GM12801 (cell line): ENCODE measurements around the gene MTFR1L.

Experiments used
- TF ChIP-seq, protein P1 (sequence below): IDR thresholded peaks from one replicate; pipeline ENCODE4 v1.5.1; 2011; ENCODE audit warnings: control low read depth; ENCODE audit not compliant: insufficient read length; ENCODE audit errors: extremely low read depth

Gene MTFR1L

DNA sequence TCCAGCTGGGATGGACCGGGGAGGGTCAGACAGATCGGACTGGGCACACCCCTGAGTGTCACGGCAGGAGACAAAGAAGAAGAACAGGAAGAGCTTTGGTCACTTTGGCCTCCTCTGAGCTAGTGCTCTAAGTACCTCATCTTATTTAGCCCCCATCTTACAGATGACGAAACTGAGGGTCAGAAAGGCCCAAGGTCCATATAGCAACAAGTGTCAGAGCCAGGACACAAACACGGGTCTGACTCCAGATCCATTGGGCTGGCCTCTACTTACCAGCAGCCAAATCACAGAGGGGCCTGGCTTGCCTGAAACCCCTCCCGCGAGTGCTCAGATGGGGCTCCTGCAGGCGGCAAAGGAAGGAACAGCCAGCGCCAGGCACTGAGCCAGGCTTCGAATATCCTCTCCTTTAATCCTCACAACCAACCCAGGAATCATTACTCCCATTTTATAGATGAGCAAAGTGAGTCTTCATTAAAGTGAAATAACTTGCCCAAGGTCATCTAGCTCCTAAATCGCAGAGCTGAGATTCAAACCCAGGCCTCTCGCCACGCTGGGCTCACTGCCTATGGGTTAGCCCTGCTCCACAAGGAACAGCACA is 45.4 kb upstream of the MTFR1L start:
- TF ChIP-seq, protein P1, sequence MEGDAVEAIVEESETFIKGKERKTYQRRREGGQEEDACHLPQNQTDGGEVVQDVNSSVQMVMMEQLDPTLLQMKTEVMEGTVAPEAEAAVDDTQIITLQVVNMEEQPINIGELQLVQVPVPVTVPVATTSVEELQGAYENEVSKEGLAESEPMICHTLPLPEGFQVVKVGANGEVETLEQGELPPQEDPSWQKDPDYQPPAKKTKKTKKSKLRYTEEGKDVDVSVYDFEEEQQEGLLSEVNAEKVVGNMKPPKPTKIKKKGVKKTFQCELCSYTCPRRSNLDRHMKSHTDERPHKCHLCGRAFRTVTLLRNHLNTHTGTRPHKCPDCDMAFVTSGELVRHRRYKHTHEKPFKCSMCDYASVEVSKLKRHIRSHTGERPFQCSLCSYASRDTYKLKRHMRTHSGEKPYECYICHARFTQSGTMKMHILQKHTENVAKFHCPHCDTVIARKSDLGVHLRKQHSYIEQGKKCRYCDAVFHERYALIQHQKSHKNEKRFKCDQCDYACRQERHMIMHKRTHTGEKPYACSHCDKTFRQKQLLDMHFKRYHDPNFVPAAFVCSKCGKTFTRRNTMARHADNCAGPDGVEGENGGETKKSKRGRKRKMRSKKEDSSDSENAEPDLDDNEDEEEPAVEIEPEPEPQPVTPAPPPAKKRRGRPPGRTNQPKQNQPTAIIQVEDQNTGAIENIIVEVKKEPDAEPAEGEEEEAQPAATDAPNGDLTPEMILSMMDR, result no peak

DNA sequence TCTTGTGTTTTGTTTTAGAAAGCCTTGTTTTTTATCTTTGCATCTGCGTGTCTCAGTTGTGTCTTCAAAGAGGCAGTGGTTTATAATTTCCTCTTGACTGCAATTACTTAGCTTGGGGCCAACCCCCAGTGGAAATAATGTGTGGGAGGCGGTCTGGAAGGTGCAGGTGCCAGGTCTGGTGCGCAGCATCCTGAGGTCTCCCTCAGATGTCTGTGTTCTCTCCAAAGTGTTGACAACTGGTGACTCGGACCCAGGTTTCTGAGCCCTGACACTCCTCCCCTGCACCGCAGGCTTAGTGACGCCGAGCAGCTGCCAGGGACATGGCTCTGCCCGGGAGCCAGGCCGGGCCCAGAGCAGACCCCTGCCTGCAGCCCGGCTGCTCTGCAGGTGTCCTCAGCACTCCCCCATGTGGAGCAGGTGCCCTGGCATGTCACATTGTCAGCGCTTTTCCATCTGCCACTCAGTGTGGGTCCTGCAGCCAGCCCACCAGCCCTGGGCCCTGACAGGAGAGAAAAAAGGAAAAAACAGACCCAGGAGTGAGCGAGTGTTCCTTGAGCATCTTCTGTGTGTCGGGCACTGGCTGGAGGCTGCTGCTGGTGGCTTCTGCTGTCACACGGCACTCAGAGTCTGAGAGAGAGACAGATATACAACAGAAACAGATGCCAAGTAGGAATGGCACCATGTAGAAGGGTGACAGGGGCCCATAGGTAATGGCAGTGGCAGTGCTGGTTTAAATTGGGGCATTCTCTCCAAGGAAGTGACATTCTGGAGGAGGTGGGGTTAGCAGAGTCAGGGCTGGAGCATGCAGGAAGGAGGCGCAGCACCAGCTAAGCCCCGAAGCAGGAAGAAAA is 44.6 kb upstream of the MTFR1L start:
- TF ChIP-seq, protein P1, result no peak

DNA sequence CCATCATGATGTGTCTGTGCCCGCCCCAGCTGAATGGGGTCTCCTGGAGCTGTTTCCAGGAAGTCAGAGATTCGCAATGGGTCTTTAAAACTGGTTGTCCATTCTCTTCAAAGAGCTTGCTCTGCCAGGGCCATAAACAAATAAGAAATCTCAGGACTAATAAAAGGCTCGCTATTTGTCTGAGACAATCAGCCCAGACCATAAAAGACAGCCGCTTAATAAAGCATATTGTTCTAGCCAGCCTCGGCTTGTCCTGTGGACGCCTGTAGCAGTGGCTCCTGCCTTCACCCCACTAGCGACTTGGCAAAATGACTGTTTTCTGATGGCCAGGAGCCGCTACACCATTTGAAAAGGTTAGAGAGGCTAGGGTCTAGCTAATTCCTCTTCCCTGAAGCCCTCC is 40.4 kb upstream of the MTFR1L start:
- TF ChIP-seq, protein P1, result no peak

DNA sequence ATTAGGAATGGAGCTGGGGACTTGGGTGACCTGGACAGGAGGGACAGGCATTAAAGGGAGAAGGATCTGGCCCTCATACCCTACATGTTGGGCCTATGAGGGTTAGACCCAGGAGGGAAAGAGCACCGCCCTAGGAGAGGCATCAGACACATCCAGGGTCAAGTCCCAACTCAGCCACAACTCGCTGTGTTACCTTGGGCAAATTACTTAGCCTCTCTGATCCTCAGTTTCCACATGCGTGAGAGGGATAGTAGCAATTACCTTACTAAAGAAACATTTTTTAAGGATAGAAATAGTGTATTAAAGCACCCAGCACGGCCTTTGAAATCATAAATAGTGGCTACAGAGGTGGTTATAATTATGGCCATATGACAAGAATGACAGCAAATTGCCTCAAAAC is 39.9 kb upstream of the MTFR1L start:
- TF ChIP-seq, protein P1, result no peak

DNA sequence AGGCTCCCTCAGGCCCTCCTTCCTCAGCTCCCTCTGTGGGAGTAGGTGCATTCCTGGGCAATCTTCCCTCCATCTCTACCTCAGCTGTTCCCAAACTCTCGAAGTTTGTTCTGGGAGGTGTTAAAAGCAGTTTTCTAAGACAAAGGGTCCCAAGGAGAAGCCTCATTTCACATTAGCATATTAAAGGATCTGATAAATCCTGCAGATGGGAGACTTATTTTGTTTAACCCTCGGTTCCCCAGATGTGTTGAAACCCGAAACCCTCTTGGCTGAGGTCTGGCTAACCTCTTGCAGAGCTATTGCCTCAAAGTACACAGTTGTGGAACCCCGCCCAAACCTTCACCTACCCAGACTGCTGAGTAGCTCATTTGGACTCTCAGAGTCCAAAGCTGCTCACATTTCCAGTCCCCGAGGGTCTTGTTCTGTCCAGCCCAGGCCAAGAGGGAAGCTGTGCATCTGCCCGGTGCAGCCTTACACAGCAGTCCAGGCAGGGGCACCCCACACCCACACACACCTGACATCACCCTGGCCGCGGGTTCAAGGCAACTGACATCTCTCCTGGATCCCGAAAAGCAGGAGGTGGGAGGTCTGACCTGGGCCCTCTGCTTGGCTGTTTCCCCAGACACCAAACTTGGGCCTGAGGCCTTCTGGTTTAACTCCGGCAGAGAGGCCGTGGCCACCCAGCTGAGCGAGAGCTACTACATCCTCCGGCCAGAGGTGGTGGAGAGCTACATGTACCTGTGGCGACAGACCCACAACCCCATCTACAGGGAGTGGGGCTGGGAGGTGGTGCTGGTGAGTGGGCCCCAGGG is 39.2 kb upstream of the MTFR1L start:
- TF ChIP-seq, protein P1, result no peak

DNA sequence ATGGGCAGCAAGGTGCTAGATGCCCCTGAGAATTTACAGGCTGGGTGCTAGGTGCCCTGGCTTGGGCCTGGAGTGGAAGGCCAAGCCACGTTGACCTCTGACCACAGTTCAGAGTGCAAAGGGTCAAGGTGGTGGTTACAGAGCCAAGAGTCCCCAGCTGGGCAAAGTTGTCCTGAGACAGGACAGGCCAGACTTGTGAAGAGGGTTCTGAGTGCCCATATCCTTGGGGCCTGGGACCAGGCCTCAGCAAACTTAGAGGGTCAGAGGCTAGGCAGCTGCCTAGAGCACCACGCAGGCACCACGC is 38.7 kb upstream of the MTFR1L start:
- TF ChIP-seq, protein P1, result no peak

DNA sequence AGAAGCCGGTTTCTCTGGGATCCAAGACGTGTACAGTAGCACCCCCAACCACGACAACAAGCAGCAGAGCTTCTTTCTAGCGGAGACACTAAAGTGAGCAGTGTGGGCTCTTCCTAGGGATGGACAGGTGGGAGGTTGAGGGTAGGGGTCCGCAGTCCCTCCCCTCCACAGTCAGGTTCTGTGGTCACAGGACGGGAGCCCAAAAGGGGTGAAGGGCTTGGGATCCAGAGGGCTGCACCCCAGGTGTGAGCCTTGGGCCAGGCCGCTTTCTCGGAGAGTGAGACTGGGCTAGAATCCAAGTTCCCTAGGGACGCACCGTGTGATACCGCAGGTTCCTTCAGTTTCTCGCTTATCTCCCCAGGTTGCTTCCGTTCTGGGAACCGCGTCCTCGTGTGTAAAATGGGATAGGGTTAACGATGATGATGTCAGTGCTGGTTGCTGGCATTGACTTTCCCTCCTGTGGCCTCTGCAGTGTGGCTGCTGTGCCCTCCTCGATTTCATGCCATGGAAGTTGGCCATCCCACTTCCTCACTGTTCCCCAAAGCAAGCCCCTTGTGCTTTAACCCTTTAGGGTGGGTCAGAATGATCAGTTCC is 37.0 kb upstream of the MTFR1L start:
- TF ChIP-seq, protein P1, result no peak
